Measurements from ENCODE around the gene STAP2. TPM values are rescaled to one million over a fixed set of nuclear protein-coding genes. Genes with fewer than 3 reads are reported as not detected.

The STAP2 gene
- polyA plus RNA-seq, 1 donor (not counting 4 experiments of a cell fraction or from before 2014, with no cell fraction given) = 60.0 TPM

GRCh38 chr19:4326215-4326836, 12.3 kb downstream of the STAP2 start:
- no peak for TF ChIP-seq EZH2 (IDR thresholded peaks at IDR 0.05; ENCODE audit: low read length)
- TF ChIP-seq CTCF (optimal IDR thresholded peaks at IDR 0.05 in 1 of 3, IDR thresholded peaks at IDR 0.05 in 1 of 3, conservative IDR thresholded peaks at IDR 0.05 in 1 of 3; ENCODE audit: extremely low read depth in 1 of 3, insufficient read depth in 2 of 3, low read length in 3 of 3) = no peak
- H4K20me1 ChIP-seq (ENCODE audit: control insufficient read depth, extremely low read depth, insufficient read depth, low read length) = no peaks in the 10 kb centered on the region
- H3K9ac ChIP-seq (ENCODE audit: control insufficient read depth, extremely low read depth, insufficient read depth, low read length) = no peak overlapping the region
- no peaks in the 10 kb centered on the region for H3K27me3 ChIP-seq (ENCODE audit: control insufficient read depth, extremely low read depth, insufficient read depth, low read length)
- H3K9me1 ChIP-seq (ENCODE audit: control insufficient read depth, extremely low read depth, insufficient read depth, low read length) = no peaks in the 10 kb centered on the region
- H3K4me2 ChIP-seq (ENCODE audit: control insufficient read depth, extremely low read depth, insufficient read depth, low read depth, low read length) = no peak overlapping the region
- no peaks in the 10 kb centered on the region for H3K79me2 ChIP-seq (ENCODE audit: control insufficient read depth, insufficient read depth, low read length)
- dilution Hi-C loops (cut with MboI; ENCODE audit: extremely low pct_ligation_motif_present, low sequenced_read_pairs) = no loop called here
- H3K27ac ChIP-seq (ENCODE audit: control insufficient read depth, insufficient read depth, low read length) = no peak overlapping the region
- no peak for FAIRE-seq
- H3K4me1 ChIP-seq (ENCODE audit: control insufficient read depth, extremely low read depth, insufficient read depth, low read length) = no peaks in the 10 kb centered on the region
- peaks cover 0 to 4% of the 10 kb centered on the region in 2 experiments for H3K36me3 ChIP-seq (ENCODE audit: control insufficient read depth in 2 of 2, extremely low read depth in 1 of 2, insufficient read depth in 2 of 2, low read length in 2 of 2)
- H3K9me3 ChIP-seq (ENCODE audit: control insufficient read depth, low read depth, low read length) = no peaks in the 10 kb centered on the region
- no peak for DNase-seq (ENCODE audit: low read depth, low spot score)
- H3K4me3 ChIP-seq (ENCODE audit: control insufficient read depth in 2 of 3, extremely low read depth in 1 of 3, insufficient read depth in 2 of 3, low read depth in 1 of 3, low read length in 3 of 3) = no peak overlapping the region
- no peak overlapping the region for H2AFZ ChIP-seq (ENCODE audit: control insufficient read depth, low read length)

GRCh38 chr19:4324228-4324627, 14.4 kb downstream of the STAP2 start:
- H3K9ac ChIP-seq (ENCODE audit: control insufficient read depth, extremely low read depth, insufficient read depth, low read length) = no peak overlapping the region
- no peaks in the 10 kb centered on the region for H3K9me3 ChIP-seq (ENCODE audit: control insufficient read depth, low read depth, low read length)
- no peaks in the 10 kb centered on the region for H3K9me1 ChIP-seq (ENCODE audit: control insufficient read depth, extremely low read depth, insufficient read depth, low read length)
- no peak overlapping the region for H3K27ac ChIP-seq (ENCODE audit: control insufficient read depth, insufficient read depth, low read length)
- no peaks in the 10 kb centered on the region for H3K4me1 ChIP-seq (ENCODE audit: control insufficient read depth, extremely low read depth, insufficient read depth, low read length)
- no peaks in the 10 kb centered on the region for H3K27me3 ChIP-seq (ENCODE audit: control insufficient read depth, extremely low read depth, insufficient read depth, low read length)
- H3K4me2 ChIP-seq (ENCODE audit: control insufficient read depth, extremely low read depth, insufficient read depth, low read depth, low read length) = no peak overlapping the region
- dilution Hi-C loops (cut with MboI; ENCODE audit: extremely low pct_ligation_motif_present, low sequenced_read_pairs) = no loop called here
- no peak overlapping the region for H2AFZ ChIP-seq (ENCODE audit: control insufficient read depth, low read length)
- H3K79me2 ChIP-seq (ENCODE audit: control insufficient read depth, insufficient read depth, low read length) = no peaks in the 10 kb centered on the region
- TF ChIP-seq CTCF (optimal IDR thresholded peaks at IDR 0.05 in 1 of 3, IDR thresholded peaks at IDR 0.05 in 1 of 3, conservative IDR thresholded peaks at IDR 0.05 in 1 of 3; ENCODE audit: extremely low read depth in 1 of 3, insufficient read depth in 2 of 3, low read length in 3 of 3) = no peak
- FAIRE-seq = no peak
- no peak for DNase-seq (ENCODE audit: low read depth, low spot score)
- no peaks in the 10 kb centered on the region for H4K20me1 ChIP-seq (ENCODE audit: control insufficient read depth, extremely low read depth, insufficient read depth, low read length)
- peaks cover 0 to 4% of the 10 kb centered on the region in 2 experiments for H3K36me3 ChIP-seq (ENCODE audit: control insufficient read depth in 2 of 2, extremely low read depth in 1 of 2, insufficient read depth in 2 of 2, low read length in 2 of 2)
- no peak overlapping the region for H3K4me3 ChIP-seq (ENCODE audit: control insufficient read depth in 2 of 3, extremely low read depth in 1 of 3, insufficient read depth in 2 of 3, low read depth in 1 of 3, low read length in 3 of 3)
